Measurements from ENCODE around the gene RNF217.

RNF217 gene

GRCh38 chr6:124958759-124959354 lies 3.4 kb upstream of the RNF217 start:
- no peak for DNase-seq
- TF ChIP-seq CTCF (IDR thresholded peaks at IDR 0.05; ENCODE audit: low read depth, low read length) = no peak
- H3K9me3 ChIP-seq = no peaks in the 10 kb centered on the region
- no peak overlapping the region for H3K4me3 ChIP-seq (ENCODE audit: low read depth, low read length)
- no peaks in the 10 kb centered on the region; the same call in 1 of the 2 replicates for H3K27me3 ChIP-seq
- no peaks in the 10 kb centered on the region for H3K36me3 ChIP-seq
- H3K4me1 ChIP-seq = peaks cover 4% of the 10 kb centered on the region

GRCh38 chr6:124960757-124961463 lies 1.3 kb upstream of the RNF217 start:
- Histone ChIP-seq H3K27me3 (no peaks in the 10 kb centered on the region; the same call in 1 of the 2 replicates), H3K4me3 (ENCODE audit: low read depth, low read length) (peak overlapping the region; percentile 54), H3K9me3 (no peaks in the 10 kb centered on the region), H3K36me3 (no peaks in the 10 kb centered on the region), H3K4me1 (no peaks in the 10 kb centered on the region)
- no peak for TF ChIP-seq CTCF (IDR thresholded peaks at IDR 0.05; ENCODE audit: low read depth, low read length)
- DNase-seq = no peak

GRCh38 chr6:124961464-124961776 lies 817 bp upstream of the RNF217 start:
- no peaks in the 10 kb centered on the region for H3K9me3 ChIP-seq
- no peaks in the 10 kb centered on the region; the same call in 1 of the 2 replicates for H3K27me3 ChIP-seq
- no peak for DNase-seq
- H3K4me3 ChIP-seq (ENCODE audit: low read depth, low read length) = peak overlapping the region; percentile 54
- no peak for TF ChIP-seq CTCF (IDR thresholded peaks at IDR 0.05; ENCODE audit: low read depth, low read length)
- H3K36me3 ChIP-seq = no peaks in the 10 kb centered on the region
- H3K4me1 ChIP-seq = no peaks in the 10 kb centered on the region

GRCh38 chr6:124962639-124963415 lies 590 bp downstream of the RNF217 start:
- peak; percentile 10; the same call in 1 of the 2 replicates for TF ChIP-seq CTCF (IDR thresholded peaks at IDR 0.05; ENCODE audit: low read depth, low read length)
- peak; percentile 43 for DNase-seq
- H3K4me1 ChIP-seq = no peaks in the 10 kb centered on the region
- no peaks in the 10 kb centered on the region for H3K9me3 ChIP-seq
- H3K4me3 ChIP-seq (ENCODE audit: low read depth, low read length) = peak overlapping the region; percentile 73
- no peaks in the 10 kb centered on the region for H3K36me3 ChIP-seq
- H3K27me3 ChIP-seq = no peaks in the 10 kb centered on the region; the same call in 1 of the 2 replicates

GRCh38 chr6:124963416-124963785 lies 1.2 kb downstream of the RNF217 start:
- peak overlapping the region; percentile 73 for H3K4me3 ChIP-seq (ENCODE audit: low read depth, low read length)
- DNase-seq = no peak

More at GRCh38 chr6:124963416-124963785, 1.2 kb downstream of the RNF217 start:
- H3K36me3 ChIP-seq = no peaks in the 10 kb centered on the region
- TF ChIP-seq CTCF (IDR thresholded peaks at IDR 0.05; ENCODE audit: low read depth, low read length) = no peak
- no peaks in the 10 kb centered on the region for H3K9me3 ChIP-seq
- H3K27me3 ChIP-seq = no peaks in the 10 kb centered on the region; the same call in 1 of the 2 replicates
- H3K4me1 ChIP-seq = no peaks in the 10 kb centered on the region
